ENCODE measurements around the gene PBX1.

Gene PBX1

DNA sequence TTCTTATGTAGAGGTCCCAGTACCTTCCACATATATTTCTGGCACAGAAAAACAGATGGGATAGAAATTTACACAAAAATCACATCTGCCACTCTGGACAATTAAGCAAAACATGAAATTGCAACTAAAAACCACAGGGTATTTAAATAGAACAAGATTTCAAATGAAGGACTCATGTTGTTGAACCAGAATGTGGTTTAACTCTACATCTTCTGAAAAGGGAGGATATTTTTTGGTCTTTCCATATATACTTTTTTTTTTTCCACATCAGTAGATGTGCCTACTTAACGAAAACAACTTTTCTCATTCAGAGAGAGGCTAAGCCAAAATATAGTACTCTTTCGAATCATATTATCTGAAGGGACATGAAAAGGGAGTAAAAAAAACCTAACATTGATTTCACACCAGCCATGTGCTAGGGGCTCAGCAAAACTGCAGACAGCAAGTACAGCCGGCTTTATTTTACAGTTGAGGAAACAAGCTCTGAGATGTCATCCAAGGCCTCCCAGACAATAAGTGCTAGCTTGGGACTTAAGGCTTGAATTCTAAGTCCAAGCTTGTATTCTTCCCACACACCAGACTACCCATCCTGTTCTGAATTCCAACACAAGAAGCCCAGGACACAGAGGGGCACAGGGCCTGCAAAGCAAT, 208.9 kb downstream of the PBX1 start:
- no peak for DNase-seq

GRCh38 chr1:164768619-164769018, 209.6 kb downstream of the PBX1 start:
- DNase-seq = no peak

DNA sequence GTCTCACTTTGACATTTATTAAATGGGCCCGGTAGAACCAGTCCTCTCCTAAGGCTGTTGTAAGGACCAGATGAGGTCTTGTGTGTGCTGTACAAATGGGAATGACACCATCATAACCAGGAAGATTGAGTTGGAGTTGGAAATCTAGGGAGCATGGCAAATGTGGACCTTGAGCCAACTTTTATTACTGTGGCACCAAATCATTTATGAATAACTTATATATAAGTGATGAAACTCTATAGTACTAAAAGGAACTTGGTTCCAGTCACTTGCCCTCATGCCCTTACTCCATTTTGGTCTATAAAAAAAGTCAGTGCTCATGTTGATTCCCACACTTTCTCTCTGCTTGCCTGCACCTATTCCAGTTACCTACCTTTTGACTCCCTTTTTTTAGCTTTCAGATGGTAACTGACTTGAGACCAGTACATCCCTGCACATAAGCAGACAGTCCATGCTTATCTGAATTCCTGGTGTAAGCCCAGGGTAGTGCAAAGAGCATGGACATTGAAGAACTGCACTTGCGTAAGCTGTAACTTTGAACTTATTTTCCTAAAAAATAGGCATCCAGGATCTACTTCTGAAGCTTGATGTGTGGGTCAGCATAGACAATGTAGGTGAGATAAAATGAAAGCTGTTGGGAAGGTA, 210.6 kb downstream of the PBX1 start:
- no peak for DNase-seq

DNA sequence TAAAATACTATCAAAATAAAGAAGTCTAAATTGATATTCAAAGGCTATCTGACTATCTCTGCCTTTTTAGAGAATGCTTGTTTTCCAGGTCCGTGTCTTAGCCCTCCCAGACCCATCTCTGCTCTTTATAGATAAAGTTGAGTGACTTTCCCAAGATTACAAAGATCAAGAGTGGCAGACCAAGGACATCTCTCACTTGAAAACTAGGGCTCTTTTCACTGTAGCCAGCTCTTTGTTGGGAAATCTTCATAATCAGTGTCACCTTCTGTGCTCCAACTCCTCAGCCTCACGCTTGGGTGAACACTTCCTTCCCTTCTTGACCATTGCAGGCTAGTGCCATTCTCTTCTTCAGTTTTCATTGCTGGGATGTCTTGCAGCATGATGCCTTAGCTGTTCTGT, 211.1 kb downstream of the PBX1 start:
- no peak for DNase-seq

DNA sequence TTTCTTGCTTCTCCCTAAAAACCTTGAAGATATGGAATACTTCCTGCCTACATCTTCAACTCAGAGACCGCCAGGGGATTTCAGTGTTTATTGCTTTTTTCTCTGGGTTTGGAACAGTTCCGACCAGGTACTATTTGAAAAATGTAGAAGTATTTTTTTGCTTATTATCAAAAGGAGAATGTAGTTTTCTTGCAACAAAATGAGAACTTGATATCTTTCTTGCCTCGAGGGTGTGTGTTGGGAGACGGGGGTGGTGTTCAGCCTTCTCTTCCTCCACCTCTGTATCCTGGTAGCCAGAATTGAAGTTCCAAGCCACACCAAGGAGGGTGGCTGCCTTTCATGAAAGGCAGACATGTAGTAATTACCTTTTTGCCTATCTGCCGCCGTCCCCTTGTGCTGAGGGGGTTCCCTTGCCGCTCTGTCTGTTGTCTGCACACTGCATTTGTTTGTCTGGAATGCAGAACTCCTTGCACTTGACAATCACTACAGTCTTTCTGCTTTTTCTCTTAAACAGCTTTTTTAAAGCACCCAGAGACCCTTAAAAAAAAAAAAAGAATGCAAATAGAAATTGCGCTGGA, 212.1 kb downstream of the PBX1 start:
- DNase-seq = no peak

GRCh38 chr1:164771619-164772361, 212.8 kb downstream of the PBX1 start:
- no peak for DNase-seq

GRCh38 chr1:164772635-164773034, 213.7 kb downstream of the PBX1 start:
- DNase-seq = peak; percentile 44

- DNase-seq = no peak
These were observed 214.1 kb downstream of the PBX1 start for GRCh38 chr1:164773102-164773501.

DNA sequence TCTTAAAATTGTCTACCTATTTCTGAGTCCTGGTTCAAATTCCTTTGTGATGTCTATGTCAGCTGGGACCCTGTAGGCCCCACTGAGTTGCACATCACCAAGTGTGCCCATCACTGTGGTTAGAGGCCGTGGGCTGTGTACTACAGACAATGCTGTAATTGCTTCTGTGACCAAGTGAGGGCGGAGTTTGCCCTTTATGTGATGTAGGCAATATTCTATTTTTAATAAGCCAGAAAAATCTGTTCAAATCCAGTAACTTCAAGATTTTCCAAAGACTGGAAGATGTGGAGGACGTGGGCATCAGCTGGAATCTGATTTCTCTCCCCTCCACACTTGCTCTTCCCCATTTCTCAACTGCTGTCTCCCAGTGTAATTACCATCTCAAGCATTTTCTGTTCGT, 215.4 kb downstream of the PBX1 start:
- no peak for DNase-seq

DNA sequence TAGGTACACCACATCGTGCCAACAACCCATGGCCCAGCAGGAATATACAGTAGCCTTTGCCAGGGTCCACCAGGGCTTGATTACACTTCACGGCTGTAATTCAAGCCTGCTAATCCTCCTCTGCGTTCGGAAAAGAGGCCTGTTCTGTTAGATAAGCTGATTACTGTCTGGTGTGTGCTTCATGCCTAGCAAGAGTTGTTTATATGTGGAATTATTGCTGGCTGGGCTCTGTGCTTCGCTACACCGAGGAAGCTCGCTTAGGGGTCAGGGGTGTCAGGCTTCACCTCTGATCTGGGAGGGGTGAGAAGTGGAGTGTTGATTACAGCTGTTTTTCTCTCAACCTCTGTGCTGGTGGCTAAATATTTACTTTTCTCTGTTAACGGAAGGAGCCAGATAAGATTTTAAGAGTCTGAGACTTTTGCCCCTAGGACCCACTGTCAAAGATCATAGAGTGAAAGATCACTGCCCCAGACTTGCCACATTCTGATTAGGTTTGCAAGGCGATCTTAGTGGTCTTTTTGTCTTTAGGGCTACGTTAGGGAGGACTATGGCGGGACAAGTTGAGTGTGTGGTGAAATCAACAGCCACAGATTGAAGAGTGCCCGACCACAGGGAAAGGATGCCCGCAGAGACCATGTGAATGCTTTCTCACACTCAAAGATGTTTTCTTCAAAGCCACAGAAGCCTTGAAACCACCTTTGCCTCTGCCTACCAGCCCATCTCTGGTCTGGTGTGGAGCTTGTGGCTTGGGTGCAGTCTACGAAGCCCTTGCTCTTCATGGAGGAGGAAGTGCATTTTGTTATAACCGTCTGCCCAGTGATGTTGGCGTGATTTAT, 216.1 kb downstream of the PBX1 start:
- DNase-seq = peak; percentile 92

DNA sequence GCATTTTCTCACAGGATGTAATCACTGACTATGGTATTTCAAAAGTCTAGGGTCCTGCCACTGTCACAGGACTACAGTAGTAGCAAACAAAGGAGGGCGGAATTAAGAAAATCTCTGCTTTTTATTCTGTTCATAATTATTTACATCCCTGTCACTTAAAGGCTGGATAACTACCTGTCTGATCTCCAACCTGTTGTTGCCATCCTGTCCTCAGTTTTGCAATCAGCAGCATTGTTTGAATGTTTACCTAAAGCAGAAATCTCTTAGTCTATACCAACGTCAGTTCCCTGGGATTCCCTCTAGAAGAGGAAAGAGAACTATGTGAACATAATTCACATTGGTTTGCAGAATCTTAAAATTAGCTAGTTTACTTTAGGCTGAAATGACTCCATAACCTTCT, 218.5 kb downstream of the PBX1 start:
- DNase-seq = no peak

GRCh38 chr1:164779376-164779775, 220.4 kb downstream of the PBX1 start:
- DNase-seq = no peak

GRCh38 chr1:164780111-164780812, 221.3 kb downstream of the PBX1 start:
- DNase-seq = no peak

DNA sequence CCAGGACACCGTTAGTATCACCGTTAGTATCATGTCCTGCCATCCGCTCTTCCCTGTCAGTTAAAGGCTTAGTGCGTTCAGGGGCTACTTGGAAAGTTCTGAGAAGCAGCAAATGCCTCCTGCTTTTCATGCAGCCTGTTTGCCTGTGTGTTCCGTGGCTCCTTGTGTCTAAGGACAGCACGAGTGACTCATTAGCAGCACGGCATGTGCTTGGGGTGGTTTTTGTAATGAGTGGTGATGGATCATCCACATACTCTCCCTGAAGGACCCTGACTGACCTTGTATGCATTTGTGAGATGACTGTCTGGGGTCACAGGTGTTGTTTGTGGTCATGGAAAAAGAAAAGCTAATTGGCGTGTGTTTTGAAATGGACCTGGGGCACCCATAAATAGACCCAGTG, 221.9 kb downstream of the PBX1 start:
- DNase-seq = no peak

DNA sequence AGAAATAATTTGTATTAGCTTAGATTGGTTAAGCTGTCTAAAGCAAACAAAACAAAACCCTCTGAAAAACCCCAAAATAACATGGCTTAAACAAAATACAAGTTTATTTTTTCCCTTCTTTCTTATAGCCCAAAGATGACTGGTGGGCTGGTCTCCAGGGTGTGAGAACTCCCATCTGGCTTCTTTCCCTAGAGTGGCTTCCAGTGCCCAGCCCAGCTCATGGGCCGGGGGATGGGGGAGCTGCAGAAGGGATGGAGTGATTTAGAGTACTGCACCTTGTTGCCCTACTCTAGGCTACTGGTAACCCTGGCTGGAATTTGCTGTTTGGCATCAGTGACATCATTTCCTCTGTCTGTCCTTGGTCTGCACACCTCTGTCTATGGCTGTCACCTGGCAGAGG, 223.0 kb downstream of the PBX1 start:
- no peak for DNase-seq

DNA sequence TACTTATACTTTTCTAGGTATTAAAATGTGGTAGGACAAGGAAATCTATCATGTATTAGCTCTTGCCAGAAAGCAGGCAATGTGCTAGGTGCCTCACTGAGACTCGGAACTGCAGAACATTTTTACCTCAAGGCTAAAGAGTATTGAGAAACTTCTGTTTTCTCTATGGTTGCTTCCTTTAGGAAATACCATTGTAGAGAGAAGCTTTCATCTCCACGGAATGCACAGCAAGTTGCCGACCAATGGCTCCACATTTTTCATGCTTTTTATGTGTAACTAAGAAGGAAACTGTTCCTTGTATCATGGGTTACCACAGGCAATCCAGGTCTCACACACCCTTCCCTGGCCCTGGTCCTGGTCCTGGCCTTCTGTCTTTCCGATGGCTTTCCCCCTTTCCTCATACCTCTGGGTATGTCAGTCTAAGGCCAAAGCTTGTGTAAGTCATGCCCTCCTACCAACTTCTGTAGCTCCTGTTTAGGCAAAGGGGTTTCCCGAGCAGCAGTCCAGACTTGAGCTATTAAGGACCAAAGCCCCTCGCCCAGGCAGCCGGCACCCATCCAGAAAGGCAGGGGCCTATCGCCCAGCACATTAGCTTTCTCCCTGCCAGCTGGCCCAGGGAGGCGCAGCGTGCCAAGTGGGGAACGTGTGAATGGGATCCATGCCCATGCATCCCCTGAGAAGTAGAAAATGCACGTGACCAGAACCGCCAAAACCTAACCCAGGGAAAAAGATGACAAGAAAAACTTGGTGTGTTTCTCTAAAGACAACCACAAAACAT, 225.0 kb downstream of the PBX1 start:
- no peak for DNase-seq

DNA sequence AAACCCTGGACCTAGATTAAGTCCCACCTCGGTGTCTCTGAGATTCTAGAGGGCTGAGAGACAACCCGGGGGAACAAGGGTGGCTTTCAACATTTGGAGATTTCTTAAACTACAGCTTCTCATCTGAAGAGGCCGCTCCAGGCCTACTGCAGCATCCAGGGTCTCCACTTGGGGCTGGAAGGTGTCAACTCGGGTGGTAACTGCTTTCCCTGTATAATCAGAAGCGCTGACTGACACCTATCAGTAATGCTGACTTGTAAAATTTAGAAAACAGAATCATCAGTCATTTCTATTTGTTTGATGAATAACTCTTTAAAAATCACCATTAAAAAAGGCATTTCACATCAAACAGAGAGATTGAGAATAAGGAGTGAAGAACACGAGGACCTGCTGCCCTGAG, 226.0 kb downstream of the PBX1 start:
- no peak for DNase-seq

- DNase-seq = peak; percentile 43
These were observed 227.0 kb downstream of the PBX1 start for GRCh38 chr1:164785841-164786534.

GRCh38 chr1:164786980-164787833, 228.2 kb downstream of the PBX1 start:
- peak; percentile 93 for DNase-seq

GRCh38 chr1:164787834-164788231, 228.8 kb downstream of the PBX1 start:
- no peak for DNase-seq
